Prostate gland (tissue), 2 donors: ENCODE measurements around the gene RFX6.

ENCODE experiments used
- CTCF ChIP-seq, 4 experiments: fragments of 200-600 bp in 2 of 4; fragments of 450-650 bp in 2 of 4; sonication (generic) in 2 of 4; IDR thresholded peaks; 1 replicate in 3 of 4; 2 replicates in 1 of 4; pipeline ENCODE4 v1.5.1; 2016 to 2019; ENCODE audit warnings: antibody characterized with exemption in 4 of 4, mild to moderate bottlenecking in 2 of 4, moderate library complexity in 2 of 4
- POLR2A ChIP-seq: fragments of 450-650 bp; IDR thresholded peaks from one replicate; pipeline ENCODE4 v1.6.1; 2016; ENCODE audit warnings: antibody characterized with exemption, mild to moderate bottlenecking

GRCh38 chr6:116945809-116946208 lies 68.8 kb downstream of the RFX6 start:
- TF ChIP-seq CTCF (IDR thresholded peaks at IDR 0.05) (no peak), POLR2A (no peak)
